SK-N-SH treated with all-trans-retinoic acid at 6 μM for 48 hours (cell line): ENCODE data around the gene ALDH4A1.

ENCODE experiments used
- ATAC-seq: fragments of 200-7000 bp; cut with Tn5 transposase; 3 replicates; pipeline ENCODE4 v1.9.1; 2020; ENCODE audit warnings: mild to moderate bottlenecking, moderate library complexity
- ARNTL ChIP-seq: fragments of 450-650 bp; formaldehyde crosslinking; IDR thresholded peaks from 2 replicates; pipeline ENCODE4 v1.5.0; 2020; ENCODE audit warnings: low read depth, mild to moderate bottlenecking, moderate library complexity, borderline replicate concordance
- BACH2 ChIP-seq: fragments of 250-450 bp; sonication (Bioruptor Pico); IDR thresholded peaks from 2 replicates; pipeline ENCODE4 v1.9.0; 2021; ENCODE audit warnings: mild to moderate bottlenecking, borderline replicate concordance
- CREB5 ChIP-seq: fragments of 250-450 bp; sonication (Bioruptor Pico); IDR thresholded peaks from 2 replicates; pipeline ENCODE4 v1.5.1; 2020; ENCODE audit warnings: low read depth, mild to moderate bottlenecking, moderate library complexity
- CSDC2 ChIP-seq: fragments of 250-450 bp; sonication (Bioruptor Pico); IDR thresholded peaks from 2 replicates; pipeline ENCODE4 v1.5.0; 2020; ENCODE audit warnings: mild to moderate bottlenecking, moderate library complexity
- ESRRG ChIP-seq: fragments of 250-450 bp; sonication (Bioruptor Pico); IDR thresholded peaks from 2 replicates; pipeline ENCODE4 v1.6.1; 2021; ENCODE audit warnings: mild to moderate bottlenecking
- GLIS3 ChIP-seq: fragments of 250-450 bp; sonication (Bioruptor Pico); IDR thresholded peaks from 2 replicates; pipeline ENCODE4 v1.5.0; 2020; ENCODE audit warnings: mild to moderate bottlenecking, moderate library complexity
- ISL1 ChIP-seq: fragments of 250-450 bp; sonication (Bioruptor Pico); IDR thresholded peaks from 2 replicates; pipeline ENCODE4 v2.1.2; 2022; ENCODE audit warnings: mild to moderate bottlenecking, moderate library complexity
- PATZ1 ChIP-seq: fragments of 250-450 bp; sonication (Bioruptor Pico); IDR thresholded peaks from 2 replicates; pipeline ENCODE4 v1.8.0; 2020; ENCODE audit warnings: mild to moderate bottlenecking, moderate library complexity, borderline replicate concordance
- PPARA ChIP-seq: fragments of 250-450 bp; sonication (Bioruptor Pico); IDR thresholded peaks from 2 replicates; pipeline ENCODE4 v1.5.0; 2020; ENCODE audit warnings: mild to moderate bottlenecking, borderline replicate concordance
- SNAI2 ChIP-seq: fragments of 250-450 bp; sonication (Bioruptor Pico); IDR thresholded peaks from 2 replicates; pipeline ENCODE4 v1.5.0; 2020; ENCODE audit warnings: mild to moderate bottlenecking, moderate library complexity
- TCF4 ChIP-seq: fragments of 250-450 bp; sonication (Bioruptor Pico); IDR thresholded peaks from 2 replicates; pipeline ENCODE4 v1.8.0; 2021; ENCODE audit warnings: mild to moderate bottlenecking, moderate library complexity, borderline replicate concordance
- TOX ChIP-seq: fragments of 250-450 bp; sonication (Bioruptor Pico); IDR thresholded peaks from 2 replicates; pipeline ENCODE4 v1.8.0; 2021; ENCODE audit warnings: mild to moderate bottlenecking, moderate library complexity, borderline replicate concordance
- ZC3H10 ChIP-seq: fragments of 250-450 bp; sonication (Bioruptor Pico); IDR thresholded peaks from 2 replicates; pipeline ENCODE4 v1.5.1; 2021; ENCODE audit warnings: mild to moderate bottlenecking, moderate library complexity
- ZFP3 ChIP-seq: fragments of 250-450 bp; sonication (Bioruptor Pico); IDR thresholded peaks from 2 replicates; pipeline ENCODE4 v1.5.0; 2020; ENCODE audit warnings: mild to moderate bottlenecking, moderate library complexity
- ZFP30 ChIP-seq: fragments of 450-650 bp; formaldehyde crosslinking; IDR thresholded peaks from 2 replicates; pipeline ENCODE4 v1.5.0; 2022; ENCODE audit warnings: mild to moderate bottlenecking, moderate library complexity
- ZNF565 ChIP-seq: fragments of 450-650 bp; formaldehyde crosslinking; conservative IDR thresholded peaks from 2 replicates; pipeline ENCODE4 v1.5.0; 2020; ENCODE audit warnings: low read depth, mild to moderate bottlenecking, moderate library complexity
- ZNF70 ChIP-seq: fragments of 450-650 bp; formaldehyde crosslinking; IDR thresholded peaks from 2 replicates; pipeline ENCODE4 v1.5.0; 2020; ENCODE audit warnings: mild to moderate bottlenecking, moderate library complexity
- TF ChIP-seq, protein P1 (sequence below): fragments of 250-450 bp; sonication (Bioruptor Pico); IDR thresholded peaks from 2 replicates; pipeline ENCODE4 v1.5.0; 2020; ENCODE audit warnings: mild to moderate bottlenecking, moderate library complexity
- TF ChIP-seq, protein P2 (sequence below): fragments of 250-450 bp; sonication (Bioruptor Pico); IDR thresholded peaks from 2 replicates; pipeline ENCODE4 v1.5.1; 2021; ENCODE audit warnings: mild to moderate bottlenecking, moderate library complexity
- TF ChIP-seq, protein P3 (sequence below): fragments of 250-450 bp; sonication (Bioruptor Pico); IDR thresholded peaks from 2 replicates; pipeline ENCODE4 v1.8.0; 2021; ENCODE audit warnings: low read depth, mild to moderate bottlenecking, moderate library complexity, borderline replicate concordance

Gene ALDH4A1

DNA sequence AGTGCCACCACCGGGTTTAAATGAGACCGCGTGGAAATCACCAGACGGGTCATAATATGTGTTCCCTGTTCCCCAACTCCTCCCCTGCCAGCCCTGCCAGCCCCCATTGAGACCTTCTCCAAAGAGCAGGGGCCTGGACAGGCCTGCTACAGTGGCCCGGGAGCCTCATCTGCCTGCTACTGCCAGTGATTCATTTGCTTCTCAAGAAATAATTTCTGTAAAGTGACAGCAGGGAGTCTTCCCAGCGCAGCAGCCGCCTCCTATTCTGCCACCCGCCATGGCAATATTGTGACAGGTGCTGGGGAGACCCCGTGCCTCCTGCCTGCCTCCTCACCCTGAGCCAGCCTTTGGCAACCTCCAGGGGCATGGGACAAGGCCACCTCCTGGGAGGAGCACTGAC is 45.2 kb upstream of the ALDH4A1 start:
- TF ChIP-seq ZNF70 (no peak), GLIS3 (CRISPR knock-in tag) (no peak), ZFP3 (CRISPR knock-in tag) (no peak), ZNF565 (CRISPR knock-in tag) (no peak), PPARA (CRISPR knock-in tag) (no peak), BACH2 (CRISPR knock-in tag) (no peak), TCF4 (CRISPR knock-in tag) (no peak), ARNTL (CRISPR knock-in tag) (no peak), SNAI2 (CRISPR knock-in tag) (no peak), ESRRG (CRISPR knock-in tag) (no peak), ZFP30 (CRISPR knock-in tag) (no peak), CREB5 (no peak), PATZ1 (no peak), CSDC2 (CRISPR knock-in tag) (no peak), TOX (CRISPR knock-in tag) (no peak), ISL1 (CRISPR knock-in tag) (no peak)
- TF ChIP-seq, protein P1, sequence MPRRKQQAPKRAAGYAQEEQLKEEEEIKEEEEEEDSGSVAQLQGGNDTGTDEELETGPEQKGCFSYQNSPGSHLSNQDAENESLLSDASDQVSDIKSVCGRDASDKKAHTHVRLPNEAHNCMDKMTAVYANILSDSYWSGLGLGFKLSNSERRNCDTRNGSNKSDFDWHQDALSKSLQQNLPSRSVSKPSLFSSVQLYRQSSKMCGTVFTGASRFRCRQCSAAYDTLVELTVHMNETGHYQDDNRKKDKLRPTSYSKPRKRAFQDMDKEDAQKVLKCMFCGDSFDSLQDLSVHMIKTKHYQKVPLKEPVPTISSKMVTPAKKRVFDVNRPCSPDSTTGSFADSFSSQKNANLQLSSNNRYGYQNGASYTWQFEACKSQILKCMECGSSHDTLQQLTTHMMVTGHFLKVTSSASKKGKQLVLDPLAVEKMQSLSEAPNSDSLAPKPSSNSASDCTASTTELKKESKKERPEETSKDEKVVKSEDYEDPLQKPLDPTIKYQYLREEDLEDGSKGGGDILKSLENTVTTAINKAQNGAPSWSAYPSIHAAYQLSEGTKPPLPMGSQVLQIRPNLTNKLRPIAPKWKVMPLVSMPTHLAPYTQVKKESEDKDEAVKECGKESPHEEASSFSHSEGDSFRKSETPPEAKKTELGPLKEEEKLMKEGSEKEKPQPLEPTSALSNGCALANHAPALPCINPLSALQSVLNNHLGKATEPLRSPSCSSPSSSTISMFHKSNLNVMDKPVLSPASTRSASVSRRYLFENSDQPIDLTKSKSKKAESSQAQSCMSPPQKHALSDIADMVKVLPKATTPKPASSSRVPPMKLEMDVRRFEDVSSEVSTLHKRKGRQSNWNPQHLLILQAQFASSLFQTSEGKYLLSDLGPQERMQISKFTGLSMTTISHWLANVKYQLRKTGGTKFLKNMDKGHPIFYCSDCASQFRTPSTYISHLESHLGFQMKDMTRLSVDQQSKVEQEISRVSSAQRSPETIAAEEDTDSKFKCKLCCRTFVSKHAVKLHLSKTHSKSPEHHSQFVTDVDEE, result no peak
- TF ChIP-seq, protein P2, sequence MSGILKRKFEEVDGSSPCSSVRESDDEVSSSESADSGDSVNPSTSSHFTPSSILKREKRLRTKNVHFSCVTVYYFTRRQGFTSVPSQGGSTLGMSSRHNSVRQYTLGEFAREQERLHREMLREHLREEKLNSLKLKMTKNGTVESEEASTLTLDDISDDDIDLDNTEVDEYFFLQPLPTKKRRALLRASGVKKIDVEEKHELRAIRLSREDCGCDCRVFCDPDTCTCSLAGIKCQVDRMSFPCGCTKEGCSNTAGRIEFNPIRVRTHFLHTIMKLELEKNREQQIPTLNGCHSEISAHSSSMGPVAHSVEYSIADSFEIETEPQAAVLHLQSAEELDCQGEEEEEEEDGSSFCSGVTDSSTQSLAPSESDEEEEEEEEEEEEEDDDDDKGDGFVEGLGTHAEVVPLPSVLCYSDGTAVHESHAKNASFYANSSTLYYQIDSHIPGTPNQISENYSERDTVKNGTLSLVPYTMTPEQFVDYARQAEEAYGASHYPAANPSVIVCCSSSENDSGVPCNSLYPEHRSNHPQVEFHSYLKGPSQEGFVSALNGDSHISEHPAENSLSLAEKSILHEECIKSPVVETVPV (CRISPR knock-in tag), result no peak
- TF ChIP-seq, all 23 proteins: peak for 0
- ATAC-seq, result no peak

- no peak for TF ChIP-seq ISL1 (CRISPR knock-in tag)
- TF ChIP-seq, protein P3, sequence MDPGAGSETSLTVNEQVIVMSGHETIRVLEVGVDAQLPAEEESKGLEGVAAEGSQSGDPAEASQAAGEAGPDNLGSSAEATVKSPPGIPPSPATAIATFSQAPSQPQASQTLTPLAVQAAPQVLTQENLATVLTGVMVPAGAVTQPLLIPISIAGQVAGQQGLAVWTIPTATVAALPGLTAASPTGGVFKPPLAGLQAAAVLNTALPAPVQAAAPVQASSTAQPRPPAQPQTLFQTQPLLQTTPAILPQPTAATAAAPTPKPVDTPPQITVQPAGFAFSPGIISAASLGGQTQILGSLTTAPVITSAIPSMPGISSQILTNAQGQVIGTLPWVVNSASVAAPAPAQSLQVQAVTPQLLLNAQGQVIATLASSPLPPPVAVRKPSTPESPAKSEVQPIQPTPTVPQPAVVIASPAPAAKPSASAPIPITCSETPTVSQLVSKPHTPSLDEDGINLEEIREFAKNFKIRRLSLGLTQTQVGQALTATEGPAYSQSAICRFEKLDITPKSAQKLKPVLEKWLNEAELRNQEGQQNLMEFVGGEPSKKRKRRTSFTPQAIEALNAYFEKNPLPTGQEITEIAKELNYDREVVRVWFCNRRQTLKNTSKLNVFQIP (CRISPR knock-in tag), result no peak
- no peak for TF ChIP-seq CSDC2 (CRISPR knock-in tag)
- TF ChIP-seq ZFP30 (CRISPR knock-in tag), result no peak
- no peak for TF ChIP-seq TOX (CRISPR knock-in tag)
- TF ChIP-seq SNAI2 (CRISPR knock-in tag), result no peak
- no peak for TF ChIP-seq ESRRG (CRISPR knock-in tag)
- TF ChIP-seq GLIS3 (CRISPR knock-in tag), result no peak
- no peak for TF ChIP-seq ARNTL (CRISPR knock-in tag)
- no peak for TF ChIP-seq ZC3H10 (CRISPR knock-in tag)
- TF ChIP-seq BACH2 (CRISPR knock-in tag), result no peak
- ATAC-seq, result no peak
Observed at GRCh38 chr1:18946550-18947381, 44.4 kb upstream of the ALDH4A1 start.
